NOMO-1 treated with DMSO at 0.1 percent for 48 hours (cell line): Measurements from ENCODE around the gene SDK1.
A peak's percentile ranks its signal among the peaks of the same experiment; 100 is the strongest.

Experiments used
- DNase-seq: peaks from one replicate; lab custom pipeline; 2025; ENCODE audit not compliant: unreplicated experiment; lab: John Stamatoyannopoulos, UW

Gene SDK1

DNA sequence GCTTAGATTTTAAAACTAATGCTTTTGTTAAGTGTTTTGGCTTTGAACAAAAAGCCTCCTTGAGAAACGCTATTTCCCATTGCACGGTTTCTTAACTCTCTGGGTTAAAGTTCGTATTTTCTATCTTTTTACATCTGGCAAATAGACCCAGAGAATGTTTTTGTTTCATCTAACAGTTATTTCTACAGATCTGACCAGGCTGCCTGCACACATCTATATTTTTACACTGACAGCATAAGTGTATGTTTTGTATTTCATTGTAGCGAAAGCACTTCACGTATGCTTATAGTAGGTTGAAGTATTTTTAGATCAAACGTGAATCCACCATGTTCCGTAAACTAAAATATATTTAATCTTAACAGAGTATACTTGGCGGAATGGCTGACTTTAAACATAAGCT is 477.3 kb downstream of the SDK1 start:
- DNase-seq = no peak

DNA sequence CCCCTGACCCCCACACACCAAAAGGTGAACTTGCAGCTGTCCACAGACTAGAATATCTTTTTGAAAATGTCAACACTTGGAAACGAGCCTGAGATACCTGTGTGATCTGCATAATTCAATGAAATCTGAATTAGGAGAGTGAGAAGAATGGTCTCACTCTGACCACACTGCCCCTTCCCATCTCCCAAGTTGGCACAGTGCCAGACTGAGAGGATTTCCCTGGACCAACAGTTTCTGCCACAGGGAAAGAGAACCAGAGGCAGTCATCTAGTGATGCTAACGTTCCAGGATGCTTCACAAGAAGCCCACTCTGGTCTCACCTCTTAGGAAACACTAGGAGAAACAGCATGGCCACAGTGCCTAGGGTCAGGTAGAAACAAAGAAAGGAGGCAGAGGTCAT is 479.0 kb downstream of the SDK1 start:
- no peak for DNase-seq

DNA sequence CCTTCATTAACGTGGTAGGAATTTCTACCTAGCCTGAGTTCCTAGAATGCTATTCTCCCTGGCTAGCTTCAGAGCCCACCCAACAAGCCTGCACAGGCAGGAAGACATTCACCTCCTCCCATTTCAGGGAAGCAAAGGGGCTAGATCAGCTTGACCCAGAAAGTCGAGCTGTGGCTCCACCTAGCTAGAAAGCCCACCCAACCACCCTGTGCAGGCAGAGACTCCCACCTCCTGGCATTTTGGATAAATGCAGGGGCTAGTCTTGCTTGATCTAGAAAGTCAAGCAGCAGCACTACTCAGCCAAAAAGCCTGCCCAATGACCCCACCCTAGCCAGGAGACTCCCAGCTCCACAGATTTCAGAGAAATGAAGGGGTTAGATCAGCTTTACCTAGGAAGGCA is 479.5 kb downstream of the SDK1 start:
- DNase-seq = no peak

DNA sequence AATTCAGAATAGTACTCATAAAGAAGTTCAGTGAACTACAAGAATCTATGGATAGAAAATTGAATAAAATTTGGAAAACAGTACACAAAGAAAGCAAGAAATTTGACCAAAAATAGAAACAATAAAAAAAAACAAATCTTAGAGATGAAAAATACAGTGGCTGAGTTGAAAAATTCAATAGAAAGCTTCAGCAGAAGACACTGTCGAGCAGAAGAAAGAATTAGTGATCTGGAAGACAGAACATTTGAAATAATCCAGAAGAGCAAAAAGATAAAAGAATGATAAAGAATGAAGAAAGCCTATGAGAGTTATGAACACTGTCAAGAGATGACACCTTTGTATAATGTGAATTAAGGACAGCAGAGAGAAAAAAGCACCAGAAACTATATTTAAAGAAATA is 480.6 kb downstream of the SDK1 start:
- no peak for DNase-seq

DNA sequence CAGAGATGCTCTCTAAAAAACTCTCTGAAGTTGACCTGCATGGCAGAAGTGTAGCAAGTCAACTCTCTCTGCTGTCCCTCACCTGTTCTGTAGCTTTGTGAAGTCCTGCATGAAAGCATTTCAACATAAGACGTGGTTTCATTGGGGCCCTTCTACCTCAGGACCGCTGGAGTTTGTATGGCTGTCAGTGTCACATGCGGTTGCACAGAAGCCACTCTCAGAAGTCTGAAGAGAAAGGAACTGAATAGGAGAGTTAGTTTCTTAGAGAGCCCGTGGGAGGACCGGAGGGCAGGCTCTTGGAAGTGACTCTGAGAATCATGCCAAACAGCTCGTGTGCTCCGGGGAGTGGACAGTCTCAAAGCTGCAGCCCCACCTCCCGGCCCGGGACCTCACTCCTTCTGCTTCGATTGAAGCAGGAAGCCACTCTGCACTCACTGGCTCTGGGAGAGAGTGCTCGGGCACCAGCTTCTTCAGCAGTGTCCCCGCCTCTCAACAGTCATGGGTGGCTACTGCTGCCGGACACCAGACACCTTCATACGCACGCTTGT is 486.7 kb downstream of the SDK1 start:
- peak; percentile 16 for DNase-seq

DNA sequence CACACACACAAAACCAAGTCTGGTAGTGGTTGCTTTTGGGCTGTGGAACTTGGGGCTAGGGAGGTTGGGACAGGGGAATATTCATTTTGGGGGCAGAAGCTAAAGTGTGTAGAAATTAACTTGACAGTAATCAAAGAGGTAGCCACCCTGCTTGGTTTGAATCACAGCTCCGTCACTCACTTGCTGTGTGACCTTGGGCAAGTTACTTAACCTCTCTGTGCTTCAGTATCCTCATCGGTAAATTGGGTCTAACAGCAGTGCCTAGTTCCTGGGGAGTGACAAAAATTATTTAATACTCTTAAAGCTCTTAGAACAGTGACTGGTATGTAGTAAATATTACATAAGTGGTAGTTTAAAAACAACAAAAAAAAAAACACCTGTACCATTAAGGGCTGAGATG is 489.8 kb downstream of the SDK1 start:
- DNase-seq = no peak

DNA sequence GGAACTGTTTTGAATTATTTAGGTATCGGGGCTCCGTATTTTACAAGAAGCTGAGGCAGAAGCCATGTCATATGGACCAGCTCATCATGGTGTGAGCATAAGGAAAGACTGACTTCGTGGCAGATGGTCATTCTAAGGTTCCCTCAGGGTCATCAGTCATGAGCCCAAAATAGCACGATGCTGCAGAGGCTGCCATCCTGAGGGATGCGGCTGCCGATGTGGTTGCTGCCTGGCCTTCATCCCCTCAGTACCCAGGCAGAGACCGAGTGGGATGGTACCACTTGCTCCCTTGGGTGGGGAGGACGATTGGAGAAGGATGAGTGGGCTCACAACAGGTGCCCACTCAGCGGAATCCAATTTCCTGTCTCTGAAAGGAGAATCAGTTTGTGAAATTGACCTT is 490.3 kb downstream of the SDK1 start:
- DNase-seq = no peak

DNA sequence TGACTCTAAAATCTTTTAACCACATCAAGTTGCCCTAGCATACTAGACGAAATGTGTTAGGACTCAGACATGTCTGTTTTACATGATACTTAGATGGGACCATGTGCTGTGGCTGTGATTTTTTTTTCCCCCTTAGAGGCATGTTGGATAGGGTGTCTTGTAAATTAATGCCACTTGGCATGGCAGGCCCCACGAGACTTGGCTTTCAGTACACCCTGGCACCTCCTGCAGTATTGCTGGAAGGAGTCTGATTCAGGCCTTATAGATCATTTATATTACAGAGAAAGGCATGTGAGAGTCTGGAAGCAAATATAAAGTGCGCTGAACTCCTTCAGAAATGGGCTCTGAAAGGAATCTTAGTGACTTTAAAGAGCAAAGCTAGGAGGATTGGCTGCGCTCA is 494.1 kb downstream of the SDK1 start:
- no peak for DNase-seq

DNA sequence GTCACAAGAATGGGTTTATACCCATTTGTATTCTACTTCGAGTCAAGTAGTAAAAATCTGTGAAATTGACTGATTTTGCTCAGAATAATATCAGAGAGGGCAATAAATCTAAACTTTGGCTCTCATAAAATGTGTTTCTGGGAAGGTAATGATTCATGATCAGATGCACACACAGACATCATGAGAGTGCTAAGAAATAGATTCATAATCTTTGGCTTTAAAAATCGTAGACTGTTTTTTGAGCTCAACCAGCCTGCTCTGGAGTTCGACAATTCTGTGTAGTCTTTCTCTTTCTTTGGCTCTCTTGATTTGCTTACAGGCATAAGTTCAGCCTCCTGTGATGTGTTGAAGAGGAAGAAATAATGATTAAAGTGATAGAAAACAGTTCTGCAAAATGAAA is 494.7 kb downstream of the SDK1 start:
- DNase-seq = no peak

DNA sequence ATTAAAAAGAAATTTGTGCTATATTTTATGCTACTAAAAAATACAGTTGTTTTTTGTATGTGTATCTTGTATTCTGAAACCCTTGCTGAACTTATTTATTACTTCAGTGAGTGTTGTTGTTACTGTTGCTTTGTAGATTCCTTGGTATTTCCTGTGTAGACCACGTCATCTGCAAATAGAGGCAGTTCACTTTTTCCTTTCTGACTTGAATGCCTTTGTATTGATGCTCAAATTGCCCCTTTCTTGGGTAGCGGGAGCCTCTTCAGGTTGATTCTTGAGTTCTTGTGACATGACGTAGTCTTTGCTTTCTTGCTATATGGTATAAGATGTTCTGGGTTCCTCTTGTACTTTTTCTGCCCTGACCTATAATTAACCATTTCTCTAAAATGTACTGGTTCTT is 504.1 kb downstream of the SDK1 start:
- DNase-seq = no peak

DNA sequence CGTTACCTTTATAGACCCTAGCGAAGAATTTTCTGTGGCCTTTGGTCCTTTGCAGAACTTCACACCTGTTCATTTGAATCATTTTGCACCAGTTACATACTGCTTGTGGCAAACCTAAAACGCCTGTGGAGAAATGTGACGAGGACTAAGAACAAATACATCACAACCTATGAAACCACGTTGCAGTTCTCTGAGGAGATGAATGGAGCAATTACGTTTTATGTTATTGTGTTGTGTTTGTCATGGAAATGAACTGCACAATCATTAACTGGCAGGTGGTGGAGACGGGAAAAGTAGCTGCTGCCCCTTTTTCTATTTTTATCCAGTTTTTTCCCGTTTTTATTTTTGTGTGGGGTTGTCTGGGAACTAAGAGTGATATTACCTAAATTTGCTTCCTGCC is 505.5 kb downstream of the SDK1 start:
- no peak for DNase-seq

DNA sequence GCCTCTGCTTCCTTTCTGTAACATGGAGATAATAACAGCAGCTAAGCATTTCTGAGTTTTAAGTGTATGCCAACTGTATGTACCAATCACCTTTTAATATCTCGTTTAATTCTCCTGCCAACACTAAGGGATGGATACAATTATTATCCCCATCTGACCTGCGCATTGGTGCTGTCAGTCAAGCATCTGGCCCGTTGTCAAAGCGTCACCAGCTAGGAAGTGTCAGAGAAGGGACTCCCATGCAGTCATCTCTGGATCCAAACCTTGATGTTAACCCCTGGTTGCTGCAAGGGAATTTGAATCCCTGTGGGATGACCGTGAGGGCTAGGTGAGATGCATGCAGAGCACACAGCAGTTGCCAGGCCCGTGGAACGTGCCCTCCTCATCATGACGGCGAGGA is 506.8 kb downstream of the SDK1 start:
- no peak for DNase-seq

DNA sequence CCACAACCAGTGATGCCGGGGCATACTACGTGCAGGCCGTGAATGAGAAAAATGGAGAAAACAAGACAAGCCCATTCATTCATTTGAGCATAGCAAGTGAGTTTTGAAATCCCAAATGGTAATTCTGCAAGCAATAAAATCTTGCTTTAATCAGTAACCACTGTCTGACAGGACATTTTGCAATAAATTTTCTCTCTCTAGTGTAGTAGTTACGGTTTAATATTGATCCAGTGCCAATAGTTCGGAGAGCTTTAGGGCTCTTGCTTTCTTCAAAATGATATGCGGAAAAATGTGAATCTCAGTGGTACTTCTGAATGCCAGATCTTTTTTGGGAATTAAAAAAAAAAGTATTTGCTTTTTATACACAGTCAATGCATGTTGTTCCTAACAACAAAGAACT is 520.4 kb downstream of the SDK1 start:
- DNase-seq = no peak

DNA sequence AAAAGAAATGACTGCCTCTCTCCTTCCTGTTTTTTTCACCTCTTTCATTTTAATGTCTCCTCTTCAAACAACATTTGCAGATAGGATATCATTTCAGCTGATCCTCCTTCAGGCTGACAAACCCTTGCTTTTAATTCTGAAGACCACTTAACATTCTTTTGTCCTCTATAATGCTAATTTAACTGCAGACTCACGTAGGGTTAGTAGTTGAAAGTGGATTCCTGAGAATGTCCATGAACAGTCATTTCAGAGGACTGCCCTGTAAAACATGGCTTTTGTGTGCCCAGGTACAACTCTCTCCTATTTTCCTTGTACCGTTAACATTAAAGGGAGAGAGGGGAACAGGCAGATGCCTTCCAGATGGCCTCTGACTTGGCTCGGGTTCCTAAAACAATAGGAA is 524.4 kb downstream of the SDK1 start:
- no peak for DNase-seq

DNA sequence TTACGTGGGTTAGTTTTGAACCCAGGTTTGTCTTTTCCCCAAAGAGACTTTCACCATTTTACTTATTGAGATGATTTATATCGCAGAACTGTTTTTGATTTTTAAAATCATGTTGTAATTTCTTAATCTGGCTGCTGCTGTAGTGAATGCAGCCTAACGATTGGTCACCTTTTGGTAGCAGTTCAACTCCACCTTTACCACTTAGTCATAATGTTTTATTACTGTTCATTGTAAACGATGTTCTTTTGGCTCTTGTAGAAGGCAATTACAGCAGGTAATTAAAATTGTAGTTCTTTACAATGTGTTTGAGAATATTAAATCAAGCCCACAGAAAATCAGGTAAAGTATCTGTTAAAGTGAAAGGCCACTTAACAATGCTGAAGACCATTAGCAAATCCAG is 531.1 kb downstream of the SDK1 start:
- no peak for DNase-seq

DNA sequence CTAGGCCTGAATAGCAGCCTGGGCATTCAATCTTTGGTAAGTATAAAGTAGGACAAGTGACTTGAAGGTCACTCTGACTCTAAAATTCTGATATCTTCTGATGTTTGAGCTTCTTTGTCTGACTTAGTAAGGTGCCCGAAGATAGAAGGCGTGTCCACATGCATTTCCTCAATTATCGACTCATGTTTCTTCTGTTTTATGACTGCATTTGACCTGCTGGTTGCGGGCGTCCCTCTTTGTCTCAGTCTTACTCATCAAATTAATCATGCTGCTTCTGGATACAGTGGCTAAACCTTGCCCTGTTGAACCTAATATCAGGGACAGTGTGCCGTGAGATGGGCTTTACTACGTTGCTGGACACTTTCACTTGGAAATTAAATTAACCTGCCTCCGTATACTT is 534.1 kb downstream of the SDK1 start:
- DNase-seq = peak; percentile 62

DNA sequence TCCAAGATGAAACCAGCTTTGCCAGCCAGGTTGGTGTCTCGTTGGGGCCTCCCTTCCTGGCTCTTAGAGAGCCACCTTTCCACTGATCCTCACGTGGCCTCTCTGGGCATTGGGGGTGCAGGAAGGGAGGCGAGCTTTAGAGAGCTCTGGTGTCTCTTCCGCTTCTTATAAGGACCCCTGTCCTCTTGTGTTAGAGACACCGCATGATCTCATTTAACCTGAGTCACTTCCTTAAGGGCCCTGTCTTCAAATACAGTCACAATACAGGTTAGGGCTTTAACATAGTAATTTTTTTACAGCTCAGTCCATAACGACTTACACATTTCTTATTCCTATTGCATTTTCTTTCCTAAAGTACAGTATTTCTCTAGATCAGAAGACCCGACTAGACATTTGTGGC is 535.8 kb downstream of the SDK1 start:
- peak; percentile 20 for DNase-seq

DNA sequence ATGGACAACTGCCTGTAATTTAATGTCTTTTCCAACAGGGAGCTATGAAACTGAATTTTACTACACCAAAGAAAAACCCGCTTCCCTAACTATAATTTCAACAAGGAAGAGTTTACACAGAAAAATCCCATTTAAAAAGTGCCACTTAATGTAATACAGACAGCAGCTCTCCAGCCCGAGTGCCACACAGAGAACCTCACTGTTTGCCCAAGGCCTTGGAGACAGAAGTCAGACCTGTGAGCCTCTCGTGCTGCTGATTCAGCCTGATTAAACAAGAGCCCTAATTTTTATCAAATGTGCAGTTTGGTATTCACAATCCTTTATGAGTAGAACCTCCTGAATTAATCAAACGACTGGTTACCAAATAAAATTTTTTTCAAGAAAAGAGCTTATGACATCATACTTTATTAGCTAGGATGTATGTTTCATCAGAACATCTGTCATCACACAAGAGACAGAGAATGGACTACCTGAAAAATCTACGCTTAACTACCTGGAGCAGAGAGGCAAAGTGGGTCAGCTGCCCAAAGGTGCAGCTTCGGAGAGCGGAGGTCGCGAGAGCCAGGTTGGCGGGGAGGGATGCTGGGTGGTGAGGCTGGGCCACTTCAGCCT is 543.6 kb downstream of the SDK1 start:
- DNase-seq = no peak

DNA sequence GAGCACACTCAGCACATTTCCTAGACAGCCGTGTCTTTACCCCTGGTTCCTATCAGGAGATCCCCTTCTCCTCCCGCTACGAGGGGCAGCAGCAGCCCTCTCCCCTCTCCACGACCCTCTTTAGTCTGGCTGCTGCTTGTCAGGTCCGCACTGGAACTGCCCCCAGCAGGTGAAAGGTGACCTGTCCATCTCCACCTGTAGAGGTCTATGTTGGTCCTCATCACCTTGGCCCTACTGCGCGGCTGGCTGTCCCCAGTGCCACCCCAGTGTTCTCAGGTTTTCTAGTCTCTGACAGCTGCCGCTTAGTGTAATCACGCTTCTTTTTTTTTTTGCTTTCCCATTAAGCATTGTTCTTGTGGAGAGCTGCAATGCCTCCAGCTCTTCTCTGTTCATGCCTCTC is 545.7 kb downstream of the SDK1 start:
- DNase-seq = no peak

DNA sequence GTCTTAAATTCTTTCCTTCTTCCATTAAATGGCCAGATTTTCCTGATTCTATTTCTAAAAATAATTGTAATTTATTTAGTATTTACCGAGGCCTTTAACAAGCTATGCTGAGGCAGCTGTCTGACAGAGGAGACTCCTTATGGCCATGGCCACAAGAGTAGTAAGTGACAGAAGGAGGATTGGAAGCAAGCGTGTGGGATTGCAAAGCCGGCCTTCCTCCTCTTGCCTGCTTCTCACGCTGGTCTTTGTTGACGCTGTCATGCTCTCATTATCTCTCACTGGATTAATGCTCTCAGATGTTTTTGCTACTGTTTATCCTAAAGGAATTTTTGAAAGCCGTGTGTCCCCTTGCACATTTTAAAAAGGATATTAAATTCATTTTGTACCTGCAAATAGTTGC is 546.3 kb downstream of the SDK1 start:
- no peak for DNase-seq

DNA sequence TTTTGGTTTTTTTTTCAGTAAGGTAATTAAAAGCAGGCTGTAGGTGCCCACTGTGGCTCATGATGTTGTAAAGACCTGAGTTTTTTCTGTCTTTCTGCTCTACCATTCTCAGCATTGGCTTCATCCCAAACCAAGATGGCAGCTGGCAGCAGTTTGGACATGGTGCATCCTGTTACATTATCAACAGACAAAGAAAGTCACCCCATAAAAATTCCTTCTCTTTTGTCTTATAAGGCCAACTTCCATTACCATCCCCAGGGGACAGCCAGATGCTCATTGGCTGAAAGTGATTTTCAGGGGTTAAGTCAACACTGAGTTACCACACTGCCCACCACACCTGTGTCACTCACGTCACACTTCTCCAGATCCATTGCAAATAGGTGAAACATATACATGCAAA is 558.4 kb downstream of the SDK1 start:
- no peak for DNase-seq

DNA sequence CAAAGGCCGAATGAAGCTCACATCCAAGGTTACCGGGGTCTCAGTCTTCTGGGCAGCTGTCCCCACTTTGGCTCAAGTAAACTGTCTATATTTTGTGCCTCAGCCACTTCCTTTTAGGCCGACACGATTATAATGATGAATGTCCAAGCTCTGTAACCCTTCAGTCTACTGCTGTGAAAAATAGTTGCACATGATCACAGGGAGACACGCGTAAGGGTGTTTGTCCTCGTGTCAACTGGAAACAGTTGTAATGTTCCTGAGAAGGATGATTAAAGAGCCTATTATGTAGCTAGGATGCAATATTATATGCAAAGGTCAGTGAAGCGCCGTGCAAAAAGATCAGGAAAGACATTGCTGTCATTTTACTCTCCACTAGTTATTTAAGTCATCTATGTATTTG is 559.9 kb downstream of the SDK1 start:
- DNase-seq = no peak

DNA sequence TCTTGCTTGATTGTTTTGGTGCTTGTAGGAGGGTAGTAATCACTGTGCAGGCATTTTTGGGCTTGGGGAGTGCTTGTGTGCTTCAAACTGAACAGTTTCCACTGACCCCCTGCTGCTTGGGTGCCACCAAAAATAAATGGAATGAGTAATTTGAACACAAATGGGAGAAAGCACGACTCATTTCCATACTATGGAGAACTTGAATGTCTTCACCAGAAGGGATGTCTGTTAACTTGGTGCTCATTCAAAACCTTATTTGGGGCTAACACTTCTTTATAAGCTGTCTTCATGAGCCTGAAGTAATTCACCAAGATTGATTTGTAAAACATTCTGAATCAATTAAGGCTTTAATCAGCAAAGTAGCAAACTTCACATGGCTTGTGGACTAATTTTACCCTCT is 560.3 kb downstream of the SDK1 start:
- no peak for DNase-seq

DNA sequence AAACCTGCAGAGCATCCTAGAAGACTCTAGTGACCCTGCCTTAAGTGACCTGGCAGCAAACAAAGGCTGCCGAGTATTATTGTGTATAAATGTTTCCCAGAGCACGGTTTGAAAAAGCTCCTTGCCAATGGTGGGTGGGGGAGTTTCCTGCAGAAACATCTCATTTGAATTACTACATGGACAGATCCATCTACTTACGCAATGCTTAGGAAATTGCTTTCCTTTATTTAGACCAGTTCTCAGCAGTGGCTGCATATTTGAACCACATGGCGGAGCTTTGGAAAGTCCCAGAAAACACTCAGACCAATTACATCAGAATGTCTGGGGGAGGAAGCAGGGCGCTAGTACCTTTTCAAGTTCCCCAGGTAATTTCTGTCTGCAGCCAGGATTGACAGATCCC is 560.9 kb downstream of the SDK1 start:
- DNase-seq = peak; percentile 16
